Dermis blood vessel endothelial cell (primary cell): ENCODE results near the gene ADAMTS13. TPM values are rescaled to one million over a fixed set of nuclear protein-coding genes. Genes with fewer than 3 reads are reported as not detected.

Experiments used
- total RNA-seq: library from RNA; depleted of rRNA; stranded (reverse); fragments of >200 nt; gene quantifications from 2 replicates; pipeline ENCODE4 v1.2.3, GENCODE V29; 2014

The ADAMTS13 gene
- total RNA-seq, 1 donor from 2014 or later: 1.0 TPM

Other genes with a start within 250 kb of the ADAMTS13 start
- not detected in 2 replicates for gene OBP2B, start 213.1 kb upstream of the ADAMTS13 start, total RNA-seq
- gene ABO, start 147.2 kb upstream of the ADAMTS13 start, total RNA-seq: under 0.01 and 0.51 TPM in 2 replicates
- 13.0 and 15.0 TPM in 2 replicates for gene SURF6, start 86.2 kb upstream of the ADAMTS13 start, total RNA-seq
- 17.7 and 26.6 TPM in 2 replicates for gene MED22, start 74.2 kb upstream of the ADAMTS13 start, total RNA-seq
- gene RPL7A, start 74.1 kb upstream of the ADAMTS13 start, total RNA-seq: 1,936 and 2,833 TPM in 2 replicates
- 15.3 and 31.1 TPM in 2 replicates for gene SURF1, start 65.9 kb upstream of the ADAMTS13 start, total RNA-seq
- gene SURF2, start 65.8 kb upstream of the ADAMTS13 start, total RNA-seq: 11.2 and 11.7 TPM in 2 replicates
- gene SURF4, start 46.3 kb upstream of the ADAMTS13 start, total RNA-seq: 370 and 397 TPM in 2 replicates
- gene STKLD1, start 46.0 kb upstream of the ADAMTS13 start, total RNA-seq: 0.47 and 1.2 TPM in 2 replicates
- 16.2 and 26.9 TPM in 2 replicates for gene REXO4, start 4.4 kb upstream of the ADAMTS13 start, total RNA-seq
- gene CACFD1, start 37.6 kb downstream of the ADAMTS13 start, total RNA-seq: 12.8 and 21.4 TPM in 2 replicates
- gene SLC2A6, start 56.7 kb downstream of the ADAMTS13 start, total RNA-seq: 32.0 and 42.1 TPM in 2 replicates
- gene MYMK, start 102.6 kb downstream of the ADAMTS13 start, total RNA-seq: not detected in 2 replicates
- under 0.01 and 0.17 TPM in 2 replicates for gene ADAMTSL2, start 112.3 kb downstream of the ADAMTS13 start, total RNA-seq
- not detected in 2 replicates for gene FAM163B, start 187.0 kb downstream of the ADAMTS13 start, total RNA-seq
- not detected in 2 replicates for gene DBH, start 214.0 kb downstream of the ADAMTS13 start, total RNA-seq